Activated CD8-positive, alpha-beta memory T cell treated with anti-CD3 and anti-CD28 coated beads, Interleukin-2, amount 10 ng/mL, durations not matched to agents 7 days and 5 days (primary cell): ENCODE measurements around the gene DOCK2. TPM values are rescaled to one million over a fixed set of nuclear protein-coding genes. Genes with fewer than 3 reads are reported as not detected.

ENCODE experiments used
- ATAC-seq: fragments of 150-1000 bp; cut with Tn5 transposase; one replicate; pipeline ENCODE4 v1.10.0; 2021; ENCODE audit warnings: moderate library complexity
- CTCF ChIA-PET: fragments of 350-600 bp; sonication (Branson Sonifier 250); formaldehyde crosslinking; loops from one replicate; lab custom pipeline; 2021; ENCODE audit warnings: antibody characterized with exemption; lab: Charles Lee
- DNase-seq: peaks from one replicate; pipeline ENCODE4 v3.0.0-alpha.2; 2020
- H3K27ac Mint-ChIP-seq: one replicate; pipeline ENCODE4 v1.8.0; 2021; ENCODE audit warnings: mild to moderate bottlenecking, mixed read lengths
- H3K27me3 Mint-ChIP-seq: one replicate; pipeline ENCODE4 v1.8.0; 2021; ENCODE audit warnings: mixed read lengths
- H3K36me3 Mint-ChIP-seq: one replicate; pipeline ENCODE4 v1.8.0; 2021; ENCODE audit warnings: mild to moderate bottlenecking, mixed read lengths
- H3K4me1 Mint-ChIP-seq: one replicate; pipeline ENCODE4 v1.8.0; 2021; ENCODE audit warnings: mixed read lengths
- H3K4me3 Mint-ChIP-seq: one replicate; pipeline ENCODE4 v1.8.0; 2021; ENCODE audit warnings: mild to moderate bottlenecking, moderate library complexity, mixed read lengths
- H3K9me3 Mint-ChIP-seq: one replicate; pipeline ENCODE4 v1.8.0; 2022; ENCODE audit warnings: low read depth, mixed read lengths
- total RNA-seq, 2 experiments: library from RNA; stranded (reverse); gene quantifications; one replicate each; pipeline ENCODE4 v1.2.3, GENCODE V29; 2021

DOCK2 gene
- total RNA-seq, 2 experiments from 2014 or later, result 271 to 321 TPM

DNA sequence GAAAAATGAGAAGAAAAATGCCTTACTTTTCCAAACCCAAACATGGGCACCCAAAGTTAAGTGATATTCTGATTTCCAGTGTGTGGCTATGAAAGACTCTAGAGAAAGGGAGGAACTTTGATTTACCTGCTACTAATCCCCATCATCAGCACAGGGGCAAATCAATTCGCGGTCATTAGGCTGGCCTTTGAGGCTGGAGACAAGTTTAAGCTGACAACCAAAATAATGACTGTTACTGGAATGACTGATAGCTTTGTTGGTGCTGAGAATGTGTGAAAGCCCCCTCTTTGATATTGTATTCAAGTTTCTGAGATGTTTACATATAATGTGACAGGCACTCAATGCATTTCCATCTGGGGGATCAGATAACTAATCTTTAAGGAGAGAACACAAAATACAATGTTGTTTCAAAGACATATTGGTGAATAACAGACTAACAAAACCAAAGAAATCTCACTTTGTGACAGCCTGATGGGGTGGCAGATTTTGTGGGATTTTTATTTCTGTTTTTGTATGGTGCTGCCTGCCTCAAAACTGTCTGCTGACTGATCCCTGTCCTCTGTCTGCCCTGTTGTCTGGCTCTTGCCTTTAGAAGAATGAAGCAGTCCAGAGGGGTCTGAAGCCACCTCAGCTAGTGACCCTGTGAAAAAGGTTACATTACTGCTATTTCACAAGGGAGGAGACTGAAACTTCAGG, 355.9 kb downstream of the DOCK2 start:
- Mint-ChIP-seq H3K4me3 (no peak overlapping the region), H3K27me3 (no peaks in the 10 kb centered on the region), H3K36me3 (peaks cover 26% of the 10 kb centered on the region), H3K27ac (no peak overlapping the region), H3K4me1 (no peaks in the 10 kb centered on the region), H3K9me3 (no peaks in the 10 kb centered on the region)
- DNase-seq (no peak), ATAC-seq (no peak)
- CTCF ChIA-PET, result interaction anchor here (1.5 kb wide), 1 partner anchor 14 kb away, joined by 3 read pairs; no protein-coding TSS in a partner anchor

- ATAC-seq, result no peak
- H3K9me3 Mint-ChIP-seq, result no peaks in the 10 kb centered on the region
- H3K27me3 Mint-ChIP-seq, result no peaks in the 10 kb centered on the region
These were observed 356.4 kb downstream of the DOCK2 start for GRCh38 chr5:169993485-169993790.

GRCh38 chr5:169997798-169998197, 360.7 kb downstream of the DOCK2 start:
- Mint-ChIP-seq H3K4me1 (no peaks in the 10 kb centered on the region), H3K27ac (no peak overlapping the region), H3K36me3 (peaks cover 48% of the 10 kb centered on the region), H3K9me3 (no peaks in the 10 kb centered on the region), H3K4me3 (no peak overlapping the region), H3K27me3 (no peaks in the 10 kb centered on the region)
- CTCF ChIA-PET, result no interaction called here
- ATAC-seq (no peak), DNase-seq (no peak)

More at GRCh38 chr5:169993485-169993790, 356.4 kb downstream of the DOCK2 start:
- CTCF ChIA-PET, result interaction anchor here (1.5 kb wide), 1 partner anchor 13 kb away, joined by 3 read pairs; no protein-coding TSS in a partner anchor
- Mint-ChIP-seq H3K4me3 (no peak overlapping the region), H3K27ac (no peak overlapping the region), H3K36me3 (peaks cover 31% of the 10 kb centered on the region), H3K4me1 (no peaks in the 10 kb centered on the region)
- no peak for DNase-seq

DNA sequence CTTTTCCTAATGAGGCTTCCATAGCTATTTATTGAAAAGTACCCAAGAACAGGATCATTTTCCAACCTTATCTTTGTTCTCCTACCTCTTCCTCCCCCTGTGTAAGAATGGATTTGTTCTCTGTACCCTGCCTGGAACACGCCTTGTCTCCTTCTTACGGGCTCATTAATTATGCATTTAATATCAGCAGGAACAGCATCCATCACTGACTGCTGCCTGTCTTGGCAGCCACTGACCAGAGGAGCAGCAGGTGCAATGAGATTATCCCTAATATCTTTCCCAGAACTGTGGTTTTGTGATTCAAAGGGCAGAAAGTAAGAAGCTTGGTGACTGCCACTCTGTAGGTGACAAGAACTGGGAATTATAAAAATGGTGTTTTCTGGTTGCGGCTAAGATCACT, 362.5 kb downstream of the DOCK2 start:
- H3K36me3 Mint-ChIP-seq, result peaks cover 55% of the 10 kb centered on the region
- no peak for ATAC-seq
- CTCF ChIA-PET, result interaction anchor here (1.3 kb wide), 1 partner anchor 10 kb away, joined by 3 read pairs; no protein-coding TSS in a partner anchor
- DNase-seq, result no peak
- no peak overlapping the region for H3K4me3 Mint-ChIP-seq
- H3K9me3 Mint-ChIP-seq, result peaks cover 1% of the 10 kb centered on the region
- H3K27me3 Mint-ChIP-seq, result no peaks in the 10 kb centered on the region
- H3K27ac Mint-ChIP-seq, result no peak overlapping the region
- H3K4me1 Mint-ChIP-seq, result no peaks in the 10 kb centered on the region

DNA sequence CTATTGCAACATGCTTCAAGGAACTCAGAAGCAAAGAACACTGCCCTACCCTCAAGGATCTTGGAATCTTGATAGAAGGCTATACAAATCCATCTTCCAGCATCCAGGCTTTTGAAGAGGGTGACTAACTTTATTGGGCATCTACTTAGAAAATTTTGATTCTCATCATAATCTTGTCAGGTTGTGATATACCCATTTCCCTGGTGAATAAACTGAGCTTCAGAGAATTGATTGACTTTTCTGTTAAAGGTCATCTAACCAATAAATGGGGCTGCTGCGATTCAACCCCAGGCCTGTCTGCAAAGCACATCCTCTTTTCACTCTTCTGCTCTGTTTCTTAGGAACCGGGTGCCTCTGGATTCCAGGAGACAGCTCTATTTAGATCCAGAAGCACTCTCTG, 363.1 kb downstream of the DOCK2 start:
- Mint-ChIP-seq H3K4me3 (no peak overlapping the region), H3K27me3 (no peaks in the 10 kb centered on the region), H3K9me3 (peaks cover 1% of the 10 kb centered on the region), H3K36me3 (peaks cover 54% of the 10 kb centered on the region), H3K4me1 (no peaks in the 10 kb centered on the region), H3K27ac (no peak overlapping the region)
- no peak for DNase-seq
- CTCF ChIA-PET, result interaction anchor here (1.3 kb wide), 1 partner anchor 9 kb away, joined by 3 read pairs; no protein-coding TSS in a partner anchor
- ATAC-seq, result no peak

DNA sequence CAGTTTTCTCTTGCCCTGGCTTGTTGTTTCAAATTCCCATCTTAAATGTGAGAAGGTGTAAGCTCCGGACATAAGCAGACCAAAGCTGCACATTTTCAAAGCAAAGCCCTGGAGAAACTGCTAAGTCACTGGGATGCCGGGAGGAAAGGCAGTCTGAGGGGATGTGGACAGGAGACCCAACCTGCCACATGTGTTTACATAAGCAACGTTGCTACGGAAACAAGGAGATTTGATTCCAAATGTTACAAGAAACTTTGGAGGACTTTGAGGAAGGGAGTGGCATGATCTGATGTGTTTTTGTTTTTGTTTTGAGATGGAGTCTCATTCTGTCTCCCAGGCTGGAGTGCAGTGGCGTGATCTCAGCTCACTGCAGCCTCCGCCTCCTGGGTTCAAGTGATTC, 368.9 kb downstream of the DOCK2 start:
- Mint-ChIP-seq H3K27ac (no peak overlapping the region), H3K27me3 (no peaks in the 10 kb centered on the region), H3K9me3 (peaks cover 1% of the 10 kb centered on the region), H3K4me3 (no peak overlapping the region), H3K4me1 (no peaks in the 10 kb centered on the region), H3K36me3 (peaks cover 35% of the 10 kb centered on the region)
- CTCF ChIA-PET, result no interaction called here
- DNase-seq (no peak), ATAC-seq (no peak)

DNA sequence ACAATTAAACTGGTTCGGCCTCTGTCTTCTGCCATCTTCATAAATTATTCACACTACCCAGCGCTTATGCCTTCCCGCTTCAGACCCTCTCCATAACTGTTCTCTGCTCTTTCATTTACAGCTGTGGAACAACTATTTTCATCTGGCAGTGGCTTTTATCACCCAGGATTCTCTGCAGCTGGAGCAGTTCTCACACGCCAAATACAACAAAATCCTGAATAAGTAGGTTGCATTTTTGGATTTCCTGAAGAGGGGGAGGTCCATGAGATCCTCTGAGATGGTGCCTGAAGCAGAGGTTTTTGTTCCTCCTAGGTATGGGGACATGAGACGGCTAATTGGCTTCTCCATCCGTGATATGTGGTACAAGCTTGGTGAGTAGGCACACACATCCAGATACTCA, 371.3 kb downstream of the DOCK2 start:
- Mint-ChIP-seq H3K27ac (no peak overlapping the region), H3K4me3 (no peak overlapping the region), H3K36me3 (peaks cover 23% of the 10 kb centered on the region), H3K9me3 (peaks cover 1% of the 10 kb centered on the region), H3K27me3 (no peaks in the 10 kb centered on the region), H3K4me1 (no peaks in the 10 kb centered on the region)
- no peak for DNase-seq
- ATAC-seq, result no peak
- CTCF ChIA-PET, result interaction anchor here (1.2 kb wide), 1 partner anchor 8 kb away, joined by 3 read pairs; no protein-coding TSS in a partner anchor

DNA sequence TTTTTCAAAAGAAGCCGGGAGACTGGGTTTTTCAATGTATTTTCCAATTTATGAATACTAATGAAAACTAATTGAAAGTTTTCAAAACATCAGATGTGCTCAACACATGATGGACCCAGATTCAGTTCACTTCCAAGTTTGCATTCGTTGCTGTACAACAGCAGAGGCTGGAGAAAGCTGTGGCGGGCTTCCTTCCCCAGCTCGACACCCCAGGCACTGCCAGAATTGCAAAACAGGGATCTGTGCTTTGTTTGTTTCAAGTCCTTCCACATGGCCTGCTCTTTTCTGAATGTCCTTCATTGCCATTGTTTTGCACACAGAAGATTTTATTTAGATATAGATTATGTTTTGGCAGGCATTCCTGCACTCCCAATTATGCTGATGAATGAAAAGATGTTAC, 373.5 kb downstream of the DOCK2 start:
- no peak for DNase-seq
- Mint-ChIP-seq H3K27me3 (no peaks in the 10 kb centered on the region), H3K4me1 (no peaks in the 10 kb centered on the region), H3K9me3 (no peaks in the 10 kb centered on the region), H3K27ac (no peak overlapping the region), H3K36me3 (peaks cover 16% of the 10 kb centered on the region), H3K4me3 (no peak overlapping the region)
- CTCF ChIA-PET, result no interaction called here
- no peak for ATAC-seq

DNA sequence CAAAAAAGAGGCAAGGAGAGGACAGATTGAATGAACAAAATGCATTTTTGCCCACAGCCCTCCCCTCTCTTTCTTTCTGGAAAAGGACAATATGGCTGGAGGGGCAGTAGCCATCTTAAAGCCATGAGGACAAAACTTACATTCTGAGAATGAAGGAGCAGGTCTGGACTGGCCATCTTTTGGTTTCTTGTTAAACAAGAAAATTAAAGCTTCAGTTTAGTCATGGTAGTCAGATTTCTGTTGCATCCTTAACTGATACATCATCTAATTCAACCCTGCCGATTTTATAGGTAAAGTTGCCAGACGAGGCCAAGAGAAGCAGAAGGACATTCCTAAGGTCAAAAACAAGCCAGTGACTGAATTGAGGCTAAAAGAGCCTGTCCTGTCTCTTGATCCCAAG, 374.7 kb downstream of the DOCK2 start:
- H3K4me3 Mint-ChIP-seq, result no peak overlapping the region
- H3K4me1 Mint-ChIP-seq, result no peaks in the 10 kb centered on the region
- no peak overlapping the region for H3K27ac Mint-ChIP-seq
- DNase-seq, result no peak
- H3K36me3 Mint-ChIP-seq, result peaks cover 16% of the 10 kb centered on the region
- CTCF ChIA-PET, result no interaction called here
- H3K27me3 Mint-ChIP-seq, result no peaks in the 10 kb centered on the region
- no peaks in the 10 kb centered on the region for H3K9me3 Mint-ChIP-seq
- no peak for ATAC-seq

DNA sequence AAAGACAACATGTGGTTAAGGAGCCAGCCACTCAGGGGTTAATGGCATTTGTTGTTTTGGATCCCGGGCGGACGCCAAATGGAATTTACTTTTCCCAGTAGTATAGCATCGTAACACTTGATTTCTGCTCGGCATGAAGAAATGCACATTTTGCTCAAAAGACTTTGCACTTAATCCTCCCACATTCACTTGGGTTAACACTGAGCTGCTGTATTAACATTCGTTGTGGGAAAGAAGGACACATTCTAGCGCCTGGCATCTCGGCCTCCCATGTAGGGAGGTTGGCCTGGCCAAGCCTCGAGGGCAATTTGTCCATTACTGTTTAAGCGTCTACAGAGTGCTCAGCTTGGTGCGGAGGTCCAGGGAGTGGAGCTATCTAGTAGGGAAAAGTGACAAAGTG, 375.5 kb downstream of the DOCK2 start:
- DNase-seq, result no peak
- no peak overlapping the region for H3K4me3 Mint-ChIP-seq
- H3K9me3 Mint-ChIP-seq, result no peaks in the 10 kb centered on the region
- CTCF ChIA-PET, result no interaction called here
- H3K36me3 Mint-ChIP-seq, result peaks cover 16% of the 10 kb centered on the region
- no peaks in the 10 kb centered on the region for H3K27me3 Mint-ChIP-seq
- H3K4me1 Mint-ChIP-seq, result no peaks in the 10 kb centered on the region
- H3K27ac Mint-ChIP-seq, result no peak overlapping the region
- ATAC-seq, result no peak

- Mint-ChIP-seq H3K9me3 (no peaks in the 10 kb centered on the region), H3K27ac (no peak overlapping the region), H3K27me3 (no peaks in the 10 kb centered on the region), H3K4me1 (no peaks in the 10 kb centered on the region), H3K4me3 (no peak overlapping the region), H3K36me3 (peaks cover 20% of the 10 kb centered on the region)
- CTCF ChIA-PET, result no interaction called here
- no peak for DNase-seq
- no peak for ATAC-seq
These were observed 383.3 kb downstream of the DOCK2 start for GRCh38 chr5:170020423-170020822.

GRCh38 chr5:170021506-170021905, 384.4 kb downstream of the DOCK2 start:
- no peak for ATAC-seq
- no peaks in the 10 kb centered on the region for H3K9me3 Mint-ChIP-seq
- no peaks in the 10 kb centered on the region for H3K27me3 Mint-ChIP-seq
- H3K27ac Mint-ChIP-seq, result no peak overlapping the region
- H3K4me3 Mint-ChIP-seq, result no peak overlapping the region
- CTCF ChIA-PET, result no interaction called here
- DNase-seq, result no peak
- H3K36me3 Mint-ChIP-seq, result peaks cover 20% of the 10 kb centered on the region
- no peaks in the 10 kb centered on the region for H3K4me1 Mint-ChIP-seq

DNA sequence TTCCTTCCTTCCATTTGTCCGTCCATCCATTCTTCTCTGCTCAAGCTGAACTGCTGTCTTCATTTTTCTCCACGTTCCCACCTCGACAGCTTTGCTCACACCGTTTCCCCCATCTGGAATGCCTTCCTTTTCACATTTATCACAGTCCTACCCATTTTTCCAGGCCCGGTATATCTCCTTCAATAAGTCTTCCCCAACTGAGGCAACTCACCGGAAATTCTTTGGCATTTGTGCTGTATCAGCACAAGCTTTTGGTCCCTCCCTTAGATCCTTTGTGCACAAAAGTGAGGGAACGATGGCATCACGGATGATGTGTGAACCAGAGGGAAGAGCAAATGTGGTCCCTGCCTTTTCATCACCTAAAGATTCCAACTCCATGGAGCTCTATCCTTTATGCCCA, 388.8 kb downstream of the DOCK2 start:
- CTCF ChIA-PET, result no interaction called here
- H3K27ac Mint-ChIP-seq, result no peak overlapping the region
- no peaks in the 10 kb centered on the region for H3K27me3 Mint-ChIP-seq
- H3K4me3 Mint-ChIP-seq, result no peak overlapping the region
- H3K9me3 Mint-ChIP-seq, result no peaks in the 10 kb centered on the region
- no peak for DNase-seq
- no peak for ATAC-seq
- peaks cover 26% of the 10 kb centered on the region for H3K36me3 Mint-ChIP-seq
- no peaks in the 10 kb centered on the region for H3K4me1 Mint-ChIP-seq

DNA sequence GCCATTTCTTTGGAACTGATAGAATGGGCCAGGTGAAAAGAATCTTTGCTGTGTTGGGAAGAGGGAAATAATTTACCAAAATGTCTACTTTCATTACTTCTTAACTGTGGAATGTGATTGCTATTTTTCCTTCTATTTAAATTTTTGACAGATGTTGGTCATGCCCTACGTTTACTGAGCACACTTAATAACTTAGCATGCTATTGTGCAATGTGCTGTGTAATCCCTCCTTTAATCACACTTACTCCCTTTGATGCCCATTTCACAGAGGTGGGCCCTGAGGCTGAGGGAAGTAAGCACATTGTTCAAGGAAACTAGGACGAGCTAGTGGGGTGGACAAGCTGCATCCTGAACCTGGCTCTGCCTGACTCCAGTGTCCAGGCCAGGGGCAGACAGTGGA, 391.0 kb downstream of the DOCK2 start:
- CTCF ChIA-PET, result interaction anchor here (1.2 kb wide), 1 partner anchor 37 kb away, joined by 3 read pairs; no protein-coding TSS in a partner anchor
- H3K36me3 Mint-ChIP-seq, result peaks cover 27% of the 10 kb centered on the region

More for the DNA sequence above, 391.0 kb downstream of the DOCK2 start:
- no peak for DNase-seq
- no peak overlapping the region for H3K4me3 Mint-ChIP-seq
- no peaks in the 10 kb centered on the region for H3K4me1 Mint-ChIP-seq
- no peaks in the 10 kb centered on the region for H3K9me3 Mint-ChIP-seq
- no peaks in the 10 kb centered on the region for H3K27me3 Mint-ChIP-seq
- H3K27ac Mint-ChIP-seq, result no peak overlapping the region
- ATAC-seq, result no peak
